H1 (cell line): ENCODE measurements around the gene CDH12. TPM values are rescaled to one million over a fixed set of nuclear protein-coding genes. Genes with fewer than 3 reads are reported as not detected.

Source experiments
- CBX8 ChIP-seq: fragments of 300-800, 300-1000 bp; sonication (generic); IDR thresholded peaks from 2 replicates; pipeline ENCODE4 v1.7.1; 2016; ENCODE audit warnings: low read depth, low read length, borderline replicate concordance
- NANOG ChIP-seq: IDR thresholded peaks from 2 replicates; pipeline ENCODE4 v1.6.1; 2011; ENCODE audit warnings: low read length, low read depth, mild to moderate bottlenecking, inconsistent platforms; ENCODE audit not compliant: insufficient read depth, poor library complexity, severe bottlenecking
- RBBP5 ChIP-seq: IDR thresholded peaks from 2 replicates; pipeline ENCODE4 v1.7.1; 2012; ENCODE audit warnings: low read depth, mild to moderate bottlenecking, inconsistent platforms, low read length, moderate library complexity, borderline replicate concordance
- RXRA ChIP-seq: IDR thresholded peaks from 2 replicates; pipeline ENCODE4 v1.6.1; 2011; ENCODE audit warnings: low read depth, mild to moderate bottlenecking, low read length, moderate library complexity; ENCODE audit not compliant: insufficient read depth
- SP1 ChIP-seq: IDR thresholded peaks from 2 replicates; pipeline ENCODE4 v1.6.1; 2011; ENCODE audit warnings: low read depth, low read length
- polyA plus RNA-seq, 7 experiments: library from polyadenylated mRNA; depleted of rRNA in 3 of 7; stranded (reverse) in 5 of 7; unstranded in 2 of 7; fragments of >200 nt in 5 of 7; fragments of 200-250 nt in 2 of 7; gene quantifications; 1 replicate in 5 of 7; 2 replicates in 1 of 7; 4 replicates in 1 of 7; pipeline versions ENCODE4 v1.2.1 to v1.2.3, GENCODE V29; 2011 to 2013; ENCODE audit warnings: missing spikeins in 2 of 7, mixed read lengths in 2 of 7
- total RNA-seq: library from RNA; stranded (reverse); fragmentation: NEBNext Ultra II Directional; extraction: Animal tissue kit (Norgen Biotek cat#: 25700); gene quantifications from 2 replicates; pipeline ENCODE4 v1.2.1, GENCODE V29; 2021

CDH12 gene
- total and polyA plus RNA-seq, 2 of the 8 experiments (the other 6 are each of a cell fraction or from before 2014, with no cell fraction given): 0.03 TPM; not detected in 1

DNA sequence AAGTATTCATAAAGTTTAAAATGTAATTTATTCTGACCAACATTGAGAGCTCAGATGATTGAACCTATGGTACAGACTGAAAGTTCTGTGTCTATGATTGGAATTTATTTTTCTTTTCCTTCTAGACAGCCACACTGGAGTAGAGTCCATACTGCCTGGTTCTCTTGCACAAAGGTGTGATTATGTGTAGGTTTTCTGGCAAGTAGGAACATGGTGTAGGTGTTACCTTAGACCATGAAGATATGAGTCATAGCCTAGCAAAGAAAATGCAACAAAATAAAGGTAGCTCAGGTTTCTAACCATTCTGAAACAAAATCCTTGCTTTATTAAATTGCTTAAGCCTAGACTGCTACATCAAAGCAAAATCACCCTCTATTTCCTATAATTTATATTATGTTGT lies 143.4 kb downstream of the CDH12 start (continued):
- TF ChIP-seq NANOG (no peak), RXRA (no peak), SP1 (no peak), RBBP5 (no peak), CBX8 (no peak)
